Activated T-cell treated with anti-CD3 and anti-CD28 coated beads, Interleukin-2, amount 50 U/mL, for 72 hours (primary cell): ENCODE results near the gene HSPB8. TPM values are rescaled to one million over a fixed set of nuclear protein-coding genes. Genes with fewer than 3 reads are reported as not detected.

Experiments
- ATAC-seq, 2 donors: fragments of 150-1000 bp; cut with Tn5 transposase; replicated peaks in 1 of 2; 2 replicates each; pipeline ENCODE4 v1.10.0; 2021; ENCODE audit warnings: moderate library complexity in 2 of 2, mild to moderate bottlenecking in 1 of 2
- DNase-seq, 2 donors: peaks; one replicate each; pipeline ENCODE4 v3.0.0; 2021 to 2022; ENCODE audit warnings: mixed read lengths in 1 of 2
- H3K27ac Mint-ChIP-seq: one replicate; pipeline ENCODE4 v1.8.0; 2022; ENCODE audit warnings: mild to moderate bottlenecking, moderate library complexity, mixed read lengths
- H3K27me3 Mint-ChIP-seq: one replicate; pipeline ENCODE4 v1.8.0; 2022; ENCODE audit warnings: low read depth, mixed read lengths
- H3K36me3 Mint-ChIP-seq, 2 donors: one replicate each; pipeline ENCODE4 v1.8.0; 2022; ENCODE audit warnings: mixed read lengths in 2 of 2, mild to moderate bottlenecking in 1 of 2; ENCODE audit not compliant: insufficient read depth in 2 of 2
- H3K4me1 Mint-ChIP-seq: one replicate; pipeline ENCODE4 v1.8.0; 2022; ENCODE audit warnings: low read depth, mixed read lengths
- H3K4me3 Mint-ChIP-seq, 2 donors: one replicate each; pipeline ENCODE4 v1.8.0; 2022; ENCODE audit warnings: mild to moderate bottlenecking in 2 of 2, mixed read lengths in 2 of 2, moderate library complexity in 2 of 2
- H3K9me3 Mint-ChIP-seq, 2 donors: one replicate each; pipeline ENCODE4 v1.8.0; 2022; ENCODE audit warnings: mixed read lengths in 2 of 2
- total RNA-seq, 2 donors: library from RNA; stranded (reverse); gene quantifications; one replicate each; pipeline ENCODE4 v1.2.3, GENCODE V29; 2022

HSPB8 gene
- total RNA-seq, 2 donors from 2014 or later = not detected

- Mint-ChIP-seq H3K27ac (no peak overlapping the region), H3K36me3 (peaks cover 2 to 3% of the 10 kb centered on the region in 2 donors), H3K4me1 (no peaks in the 10 kb centered on the region), H3K27me3 (no peaks in the 10 kb centered on the region), H3K4me3 (no peak overlapping the region), H3K9me3 (peaks cover 2 to 8% of the 10 kb centered on the region in 2 donors)
- no peak for ATAC-seq
- DNase-seq = no peak
These were observed 24.3 kb upstream of the HSPB8 start for GRCh38 chr12:119154435-119154818.

- Mint-ChIP-seq H3K4me3 (no peak overlapping the region), H3K36me3 (peaks cover 2 to 3% of the 10 kb centered on the region in 2 donors), H3K27me3 (no peaks in the 10 kb centered on the region), H3K4me1 (no peaks in the 10 kb centered on the region), H3K9me3 (peaks cover 2 to 10% of the 10 kb centered on the region in 2 donors), H3K27ac (no peak overlapping the region)
- ATAC-seq (no peak), DNase-seq (no peak)
These were observed 22.2 kb upstream of the HSPB8 start for GRCh38 chr12:119156401-119157044.

GRCh38 chr12:119157528-119157927 lies 21.2 kb upstream of the HSPB8 start:
- H3K27ac Mint-ChIP-seq = no peak overlapping the region
- DNase-seq (no peak), ATAC-seq (no peak)
- H3K4me1 Mint-ChIP-seq = no peaks in the 10 kb centered on the region
- H3K9me3 Mint-ChIP-seq = peaks cover 0 to 6% of the 10 kb centered on the region in 2 donors
- H3K36me3 Mint-ChIP-seq = peaks cover 2 to 3% of the 10 kb centered on the region in 2 donors
- no peaks in the 10 kb centered on the region for H3K27me3 Mint-ChIP-seq
- no peak overlapping the region for H3K4me3 Mint-ChIP-seq

- ATAC-seq (no peak), DNase-seq (no peak)
- Mint-ChIP-seq H3K27me3 (no peaks in the 10 kb centered on the region), H3K4me1 (no peaks in the 10 kb centered on the region), H3K4me3 (no peak overlapping the region), H3K36me3 (peaks cover 2 to 3% of the 10 kb centered on the region in 2 donors), H3K27ac (no peak overlapping the region), H3K9me3 (peaks cover 0 to 6% of the 10 kb centered on the region in 2 donors)
These were observed 20.8 kb upstream of the HSPB8 start for GRCh38 chr12:119157978-119158377.

GRCh38 chr12:119158402-119158801 lies 20.3 kb upstream of the HSPB8 start:
- H3K4me3 Mint-ChIP-seq = no peak overlapping the region
- peaks cover 2 to 3% of the 10 kb centered on the region in 2 donors for H3K36me3 Mint-ChIP-seq
- ATAC-seq = no peak
- no peaks in the 10 kb centered on the region for H3K4me1 Mint-ChIP-seq
- no peaks in the 10 kb centered on the region for H3K27me3 Mint-ChIP-seq
- peaks cover 0 to 6% of the 10 kb centered on the region in 2 donors for H3K9me3 Mint-ChIP-seq
- no peak for DNase-seq
- no peak overlapping the region for H3K27ac Mint-ChIP-seq

GRCh38 chr12:119159844-119160243 lies 18.9 kb upstream of the HSPB8 start:
- H3K4me3 Mint-ChIP-seq = no peak overlapping the region
- no peaks in the 10 kb centered on the region for H3K36me3 Mint-ChIP-seq

GRCh38 chr12:119167902-119168301 lies 10.8 kb upstream of the HSPB8 start:
- ATAC-seq (no peak), DNase-seq (no peak)
- Mint-ChIP-seq H3K27ac (no peak overlapping the region), H3K36me3 (no peaks in the 10 kb centered on the region), H3K4me1 (no peaks in the 10 kb centered on the region), H3K4me3 (no peak overlapping the region), H3K27me3 (no peaks in the 10 kb centered on the region), H3K9me3 (peaks cover 0 to 6% of the 10 kb centered on the region in 2 donors)

More at GRCh38 chr12:119159844-119160243, 18.9 kb upstream of the HSPB8 start:
- peaks cover 0 to 3% of the 10 kb centered on the region in 2 donors for H3K9me3 Mint-ChIP-seq
- DNase-seq = no peak
- H3K27ac Mint-ChIP-seq = no peak overlapping the region
- no peaks in the 10 kb centered on the region for H3K4me1 Mint-ChIP-seq
- no peaks in the 10 kb centered on the region for H3K27me3 Mint-ChIP-seq
- ATAC-seq = no peak

GRCh38 chr12:119168721-119169120 lies 10.0 kb upstream of the HSPB8 start:
- H3K27me3 Mint-ChIP-seq = no peaks in the 10 kb centered on the region
- H3K9me3 Mint-ChIP-seq = peaks cover 0 to 6% of the 10 kb centered on the region in 2 donors
- H3K4me3 Mint-ChIP-seq = no peak overlapping the region
- no peak overlapping the region for H3K27ac Mint-ChIP-seq
- H3K4me1 Mint-ChIP-seq = no peaks in the 10 kb centered on the region
- H3K36me3 Mint-ChIP-seq = no peaks in the 10 kb centered on the region
- no peak for ATAC-seq
- no peak for DNase-seq

- ATAC-seq (no peak), DNase-seq (no peak)
- H3K27me3 Mint-ChIP-seq = no peaks in the 10 kb centered on the region
- H3K9me3 Mint-ChIP-seq = peaks cover 0 to 6% of the 10 kb centered on the region in 2 donors
- no peak overlapping the region for H3K4me3 Mint-ChIP-seq
- no peaks in the 10 kb centered on the region for H3K36me3 Mint-ChIP-seq
- H3K27ac Mint-ChIP-seq = no peak overlapping the region
- H3K4me1 Mint-ChIP-seq = no peaks in the 10 kb centered on the region
These were observed 9.6 kb upstream of the HSPB8 start for GRCh38 chr12:119169150-119169549.

- Mint-ChIP-seq H3K4me3 (no peak overlapping the region), H3K9me3 (peaks cover 0 to 6% of the 10 kb centered on the region in 2 donors), H3K27ac (no peak overlapping the region), H3K4me1 (no peaks in the 10 kb centered on the region), H3K27me3 (no peaks in the 10 kb centered on the region), H3K36me3 (no peaks in the 10 kb centered on the region)
- ATAC-seq (no peak), DNase-seq (no peak)
These were observed 7.4 kb upstream of the HSPB8 start for GRCh38 chr12:119171291-119171690.

- no peaks in the 10 kb centered on the region for H3K27me3 Mint-ChIP-seq
- ATAC-seq (no peak), DNase-seq (no peak)
- no peaks in the 10 kb centered on the region for H3K36me3 Mint-ChIP-seq
- H3K9me3 Mint-ChIP-seq = peaks cover 0 to 6% of the 10 kb centered on the region in 2 donors
- no peak overlapping the region for H3K4me3 Mint-ChIP-seq
- H3K27ac Mint-ChIP-seq = no peak overlapping the region
- no peaks in the 10 kb centered on the region for H3K4me1 Mint-ChIP-seq
These were observed 6.9 kb upstream of the HSPB8 start for GRCh38 chr12:119171691-119172425.

GRCh38 chr12:119175081-119175480 lies 3.6 kb upstream of the HSPB8 start:
- DNase-seq (no peak), ATAC-seq (no peak)
- H3K9me3 Mint-ChIP-seq = peaks cover 0 to 2% of the 10 kb centered on the region in 2 donors
- no peak overlapping the region for H3K27ac Mint-ChIP-seq
- H3K27me3 Mint-ChIP-seq = peaks cover 6% of the 10 kb centered on the region
- H3K4me1 Mint-ChIP-seq = no peaks in the 10 kb centered on the region
- no peak overlapping the region for H3K4me3 Mint-ChIP-seq
- H3K36me3 Mint-ChIP-seq = no peaks in the 10 kb centered on the region

GRCh38 chr12:119176267-119177055 lies 2.3 kb upstream of the HSPB8 start:
- ATAC-seq = peak in 1 of 2 donors; percentile 36
- Mint-ChIP-seq H3K4me1 (no peaks in the 10 kb centered on the region), H3K36me3 (no peaks in the 10 kb centered on the region), H3K9me3 (no peaks in the 10 kb centered on the region), H3K27me3 (peaks cover 6% of the 10 kb centered on the region), H3K4me3 (no peak overlapping the region), H3K27ac (no peak overlapping the region)
- peak; percentile 3 to 5 for DNase-seq
